Progenitor cell of endocrine pancreas (in vitro differentiated cells): ENCODE results near the gene HECW1. TPM values are rescaled to one million over a fixed set of nuclear protein-coding genes. Genes with fewer than 3 reads are reported as not detected.

Experiments used
- DNase-seq: peaks from one replicate; pipeline ENCODE4 v3.0.0; 2021; ENCODE audit warnings: low spot score; ENCODE audit not compliant: unreplicated experiment
- H3K27ac Mint-ChIP-seq: 2 replicates; pipeline ENCODE4 v1.8.0; 2021; ENCODE audit warnings: mild to moderate bottlenecking, moderate library complexity, mixed read lengths
- H3K27me3 Mint-ChIP-seq: 2 replicates; pipeline ENCODE4 v1.8.0; 2021; ENCODE audit warnings: mixed read lengths
- H3K36me3 Mint-ChIP-seq: 2 replicates; pipeline ENCODE4 v1.8.0; 2022; ENCODE audit warnings: mixed read lengths; ENCODE audit not compliant: insufficient read depth
- H3K4me1 Mint-ChIP-seq: 2 replicates; pipeline ENCODE4 v1.8.0; 2021; ENCODE audit warnings: low read depth, mixed read lengths
- H3K4me3 Mint-ChIP-seq: 2 replicates; pipeline ENCODE4 v1.8.0; 2021; ENCODE audit warnings: low read depth, mild to moderate bottlenecking, moderate library complexity, mixed read lengths
- H3K9me3 Mint-ChIP-seq: 2 replicates; pipeline ENCODE4 v1.8.0; 2021; ENCODE audit warnings: low read depth, mixed read lengths
- total RNA-seq: library from RNA; stranded (reverse); gene quantifications from 2 replicates; pipeline ENCODE4 v1.2.1, GENCODE V29; 2021
- TF ChIP-seq, protein P1 (sequence below): fragments of 200-600 bp; sonication (generic); IDR thresholded peaks from one replicate; pipeline ENCODE4 v1.5.0; 2021; ENCODE audit warnings: antibody characterized with exemption, mild to moderate bottlenecking; ENCODE audit not compliant: unreplicated experiment

Gene HECW1
- total RNA-seq, 1 donor from 2014 or later: 0.50 TPM

GRCh38 chr7:43234968-43235367 is 122.5 kb downstream of the HECW1 start:
- no peaks in the 10 kb centered on the region for H3K36me3 Mint-ChIP-seq
- no peaks in the 10 kb centered on the region for H3K9me3 Mint-ChIP-seq
- no peak for DNase-seq
- H3K27ac Mint-ChIP-seq: no peak overlapping the region
- H3K4me1 Mint-ChIP-seq: peaks cover 10% of the 10 kb centered on the region
- TF ChIP-seq, protein P1, sequence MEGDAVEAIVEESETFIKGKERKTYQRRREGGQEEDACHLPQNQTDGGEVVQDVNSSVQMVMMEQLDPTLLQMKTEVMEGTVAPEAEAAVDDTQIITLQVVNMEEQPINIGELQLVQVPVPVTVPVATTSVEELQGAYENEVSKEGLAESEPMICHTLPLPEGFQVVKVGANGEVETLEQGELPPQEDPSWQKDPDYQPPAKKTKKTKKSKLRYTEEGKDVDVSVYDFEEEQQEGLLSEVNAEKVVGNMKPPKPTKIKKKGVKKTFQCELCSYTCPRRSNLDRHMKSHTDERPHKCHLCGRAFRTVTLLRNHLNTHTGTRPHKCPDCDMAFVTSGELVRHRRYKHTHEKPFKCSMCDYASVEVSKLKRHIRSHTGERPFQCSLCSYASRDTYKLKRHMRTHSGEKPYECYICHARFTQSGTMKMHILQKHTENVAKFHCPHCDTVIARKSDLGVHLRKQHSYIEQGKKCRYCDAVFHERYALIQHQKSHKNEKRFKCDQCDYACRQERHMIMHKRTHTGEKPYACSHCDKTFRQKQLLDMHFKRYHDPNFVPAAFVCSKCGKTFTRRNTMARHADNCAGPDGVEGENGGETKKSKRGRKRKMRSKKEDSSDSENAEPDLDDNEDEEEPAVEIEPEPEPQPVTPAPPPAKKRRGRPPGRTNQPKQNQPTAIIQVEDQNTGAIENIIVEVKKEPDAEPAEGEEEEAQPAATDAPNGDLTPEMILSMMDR: no peak
- H3K27me3 Mint-ChIP-seq: peaks cover 5% of the 10 kb centered on the region
- no peak overlapping the region for H3K4me3 Mint-ChIP-seq

DNA sequence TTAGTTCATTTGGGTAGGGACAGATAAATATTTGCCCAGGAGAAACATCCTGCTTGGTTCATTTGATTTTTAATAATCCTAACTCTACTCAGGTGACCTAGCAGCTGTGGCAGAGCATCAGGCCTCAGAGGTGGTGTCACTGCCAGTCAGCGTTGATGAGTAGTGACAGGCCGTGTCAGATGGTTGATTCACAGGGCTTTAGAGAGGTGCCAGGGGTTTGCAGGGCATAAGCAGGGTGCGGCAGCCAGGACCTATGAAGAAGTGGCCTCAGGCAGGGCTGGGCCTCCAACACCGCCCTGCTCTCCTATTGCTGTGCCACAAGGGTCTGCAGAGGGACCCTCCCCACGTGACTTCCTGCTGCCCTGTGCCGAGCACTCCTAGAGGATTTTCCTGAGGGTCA is 128.1 kb downstream of the HECW1 start:
- TF ChIP-seq, protein P1: no peak
- Mint-ChIP-seq H3K27me3 (peaks cover 13% of the 10 kb centered on the region), H3K9me3 (no peaks in the 10 kb centered on the region), H3K36me3 (no peaks in the 10 kb centered on the region), H3K27ac (no peak overlapping the region), H3K4me1 (peaks cover 12% of the 10 kb centered on the region), H3K4me3 (no peak overlapping the region)
- DNase-seq: no peak

DNA sequence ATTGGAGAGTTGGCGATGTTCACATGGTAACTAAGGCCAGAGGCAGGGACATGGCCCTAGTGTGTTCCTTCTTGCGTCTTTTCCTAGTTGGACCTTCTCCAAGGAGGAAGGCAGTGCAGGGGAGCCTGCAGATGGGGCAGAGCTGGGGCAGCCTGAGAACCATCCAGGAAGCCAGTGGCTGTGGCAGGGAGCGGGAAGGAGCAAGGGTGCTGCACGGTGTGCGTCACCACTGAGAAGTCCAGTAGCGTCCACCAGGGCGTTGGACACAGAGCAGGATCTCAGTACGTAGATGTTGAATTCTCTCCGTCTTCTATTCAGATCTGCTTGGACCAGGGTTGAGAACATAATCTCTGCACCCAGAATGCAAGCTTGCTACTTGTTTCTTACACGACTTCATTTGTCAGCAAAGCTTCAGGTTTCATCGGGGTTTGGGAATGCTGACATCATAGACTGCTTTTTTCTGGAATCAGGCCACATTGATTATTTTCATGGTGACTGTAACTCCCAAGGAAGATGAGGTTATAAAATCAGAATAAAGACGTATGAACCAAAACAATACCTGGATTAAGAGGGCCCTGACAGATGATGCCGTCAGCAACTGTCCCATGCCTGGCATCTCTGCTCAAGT is 130.3 kb downstream of the HECW1 start:
- no peak overlapping the region for H3K4me3 Mint-ChIP-seq
- no peak for DNase-seq
- no peaks in the 10 kb centered on the region for H3K9me3 Mint-ChIP-seq
- H3K4me1 Mint-ChIP-seq: peaks cover 3% of the 10 kb centered on the region
- H3K36me3 Mint-ChIP-seq: no peaks in the 10 kb centered on the region
- peaks cover 22% of the 10 kb centered on the region for H3K27me3 Mint-ChIP-seq
- no peak overlapping the region for H3K27ac Mint-ChIP-seq
- TF ChIP-seq, protein P1: no peak

GRCh38 chr7:43244232-43244631 is 131.8 kb downstream of the HECW1 start:
- DNase-seq: no peak
- peaks cover 27% of the 10 kb centered on the region for H3K27me3 Mint-ChIP-seq
- TF ChIP-seq, protein P1: no peak
- H3K9me3 Mint-ChIP-seq: no peaks in the 10 kb centered on the region
- peaks cover 3% of the 10 kb centered on the region for H3K4me1 Mint-ChIP-seq
- no peaks in the 10 kb centered on the region for H3K36me3 Mint-ChIP-seq
- H3K4me3 Mint-ChIP-seq: no peak overlapping the region
- H3K27ac Mint-ChIP-seq: no peak overlapping the region

DNA sequence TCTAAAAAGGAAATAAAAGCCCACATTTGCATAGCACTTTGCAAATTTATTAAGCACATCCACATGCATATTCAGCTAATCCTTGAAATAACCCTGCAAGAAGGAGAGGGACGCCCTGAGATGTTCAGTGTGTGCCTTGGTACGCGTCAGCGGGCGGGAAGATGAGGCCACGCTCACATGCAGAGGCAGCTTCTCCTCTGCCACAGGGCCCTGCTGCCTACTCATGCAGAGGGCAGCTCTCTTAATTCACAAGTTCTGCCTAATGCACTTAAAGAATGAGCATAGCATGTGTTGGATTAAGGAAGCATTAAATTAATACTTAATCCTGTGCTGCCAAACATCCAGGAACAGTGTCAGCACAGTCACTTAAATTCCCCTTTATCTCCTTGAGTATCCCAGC is 132.3 kb downstream of the HECW1 start:
- no peak for DNase-seq
- H3K27ac Mint-ChIP-seq: no peak overlapping the region
- H3K36me3 Mint-ChIP-seq: no peaks in the 10 kb centered on the region
- TF ChIP-seq, protein P1: no peak
- H3K4me3 Mint-ChIP-seq: no peak overlapping the region
- H3K4me1 Mint-ChIP-seq: peaks cover 3% of the 10 kb centered on the region
- no peaks in the 10 kb centered on the region for H3K9me3 Mint-ChIP-seq
- H3K27me3 Mint-ChIP-seq: peaks cover 29% of the 10 kb centered on the region
